ENCODE results near the gene STS.

STS gene

DNA sequence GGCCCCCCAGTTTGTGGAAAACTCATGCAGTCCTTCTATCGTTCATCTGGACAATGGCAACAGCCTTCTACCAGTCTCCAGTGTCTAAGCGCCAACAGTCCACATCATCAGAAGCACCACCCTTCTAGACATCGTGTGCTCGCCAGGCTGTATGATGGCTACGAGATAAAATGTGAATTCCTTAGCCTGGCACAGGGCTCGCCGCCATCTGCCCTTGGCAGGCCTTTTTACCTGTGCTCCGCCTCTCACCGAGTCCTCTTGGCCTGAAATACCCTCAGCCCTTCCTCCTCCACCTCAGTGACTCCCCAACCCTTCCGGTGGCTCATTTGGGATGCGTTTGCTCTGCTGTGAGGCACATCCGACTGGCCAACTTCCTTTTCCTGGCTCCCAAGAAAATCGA lies 15.9 kb upstream of the STS start:
- H3K27me3 ChIP-seq (ENCODE audit: insufficient read depth, low read depth, severe bottlenecking) = no peaks in the 10 kb centered on the region
- DNase-seq = no peak
- TF ChIP-seq, protein P1, sequence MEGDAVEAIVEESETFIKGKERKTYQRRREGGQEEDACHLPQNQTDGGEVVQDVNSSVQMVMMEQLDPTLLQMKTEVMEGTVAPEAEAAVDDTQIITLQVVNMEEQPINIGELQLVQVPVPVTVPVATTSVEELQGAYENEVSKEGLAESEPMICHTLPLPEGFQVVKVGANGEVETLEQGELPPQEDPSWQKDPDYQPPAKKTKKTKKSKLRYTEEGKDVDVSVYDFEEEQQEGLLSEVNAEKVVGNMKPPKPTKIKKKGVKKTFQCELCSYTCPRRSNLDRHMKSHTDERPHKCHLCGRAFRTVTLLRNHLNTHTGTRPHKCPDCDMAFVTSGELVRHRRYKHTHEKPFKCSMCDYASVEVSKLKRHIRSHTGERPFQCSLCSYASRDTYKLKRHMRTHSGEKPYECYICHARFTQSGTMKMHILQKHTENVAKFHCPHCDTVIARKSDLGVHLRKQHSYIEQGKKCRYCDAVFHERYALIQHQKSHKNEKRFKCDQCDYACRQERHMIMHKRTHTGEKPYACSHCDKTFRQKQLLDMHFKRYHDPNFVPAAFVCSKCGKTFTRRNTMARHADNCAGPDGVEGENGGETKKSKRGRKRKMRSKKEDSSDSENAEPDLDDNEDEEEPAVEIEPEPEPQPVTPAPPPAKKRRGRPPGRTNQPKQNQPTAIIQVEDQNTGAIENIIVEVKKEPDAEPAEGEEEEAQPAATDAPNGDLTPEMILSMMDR (IDR thresholded peaks at IDR 0.05; ENCODE audit: low read depth, low read length) = no peak
- H3K4me3 ChIP-seq (ENCODE audit: low read depth, low read length) = no peak overlapping the region
- H3K27ac ChIP-seq = no peak overlapping the region
- H3K9me3 ChIP-seq (ENCODE audit: severe bottlenecking) = no peaks in the 10 kb centered on the region
- H3K36me3 ChIP-seq = 0 out of 2 replicates have a peak, but pooled peaks cover 2% of the 10 kb centered on the region

GRCh38 chrX:7132335-7133049 lies 15.0 kb upstream of the STS start:
- no peak overlapping the region for H3K4me3 ChIP-seq (ENCODE audit: low read depth, low read length)
- peak; percentile 63 for DNase-seq
- TF ChIP-seq, protein P1 (IDR thresholded peaks at IDR 0.05; ENCODE audit: low read depth, low read length) = peak; percentile 69
- no peak overlapping the region for H3K27ac ChIP-seq
- H3K27me3 ChIP-seq (ENCODE audit: insufficient read depth, low read depth, severe bottlenecking) = no peaks in the 10 kb centered on the region
- 0 out of 2 replicates have a peak, but pooled peaks cover 2% of the 10 kb centered on the region for H3K36me3 ChIP-seq
- no peaks in the 10 kb centered on the region for H3K9me3 ChIP-seq (ENCODE audit: severe bottlenecking)

- Histone ChIP-seq H3K36me3 (0 out of 2 replicates have a peak, but pooled peaks cover 2% of the 10 kb centered on the region), H3K27ac (no peak overlapping the region), H3K27me3 (ENCODE audit: insufficient read depth, low read depth, severe bottlenecking) (no peaks in the 10 kb centered on the region), H3K9me3 (ENCODE audit: severe bottlenecking) (no peaks in the 10 kb centered on the region), H3K4me3 (ENCODE audit: low read depth, low read length) (no peak overlapping the region)
- DNase-seq = no peak
- TF ChIP-seq, protein P1 (IDR thresholded peaks at IDR 0.05; ENCODE audit: low read depth, low read length) = no peak
Observed at GRCh38 chrX:7133050-7133440, 14.5 kb upstream of the STS start.

DNA sequence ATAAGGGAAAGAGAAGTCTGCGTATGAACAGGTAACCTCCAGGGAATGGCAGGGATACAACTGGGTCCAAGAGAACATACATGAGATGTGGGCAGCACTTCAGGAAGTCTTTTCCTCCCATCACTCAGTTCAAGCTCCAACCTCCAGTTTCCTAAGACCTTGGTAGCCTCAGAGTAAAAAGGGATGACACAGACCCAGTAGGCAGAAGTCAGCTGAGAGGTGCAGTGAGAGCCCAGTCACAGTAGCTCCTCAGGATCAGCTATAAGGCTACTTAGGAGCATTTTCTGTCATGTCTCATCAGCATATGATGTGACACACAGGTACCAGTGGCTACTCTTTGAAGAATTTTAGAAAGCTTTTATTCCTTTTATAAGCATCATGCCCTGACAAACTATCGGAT lies 12.5 kb upstream of the STS start:
- H3K36me3 ChIP-seq = peaks cover 7% of the 10 kb centered on the region; the same call in 1 of the 2 replicates
- no peaks in the 10 kb centered on the region for H3K9me3 ChIP-seq (ENCODE audit: severe bottlenecking)
- no peak overlapping the region for H3K27ac ChIP-seq
- no peaks in the 10 kb centered on the region for H3K27me3 ChIP-seq (ENCODE audit: insufficient read depth, low read depth, severe bottlenecking)
- no peak for DNase-seq
- no peak overlapping the region for H3K4me3 ChIP-seq (ENCODE audit: low read depth, low read length)
- TF ChIP-seq, protein P1 (IDR thresholded peaks at IDR 0.05; ENCODE audit: low read depth, low read length) = no peak

GRCh38 chrX:7139202-7140081 lies 8.1 kb upstream of the STS start:
- TF ChIP-seq, protein P1 (IDR thresholded peaks at IDR 0.05; ENCODE audit: low read depth, low read length) = no peak
- Histone ChIP-seq H3K9me3 (ENCODE audit: severe bottlenecking) (no peaks in the 10 kb centered on the region), H3K36me3 (peaks cover 9% of the 10 kb centered on the region), H3K27me3 (ENCODE audit: insufficient read depth, low read depth, severe bottlenecking) (no peaks in the 10 kb centered on the region), H3K4me3 (ENCODE audit: low read depth, low read length) (no peak overlapping the region), H3K27ac (no peak overlapping the region)
- no peak for DNase-seq

All from WERI-Rb-1 (cell line).